ENCODE results near the gene ASB15. TPM values are rescaled to one million over a fixed set of nuclear protein-coding genes. Genes with fewer than 3 reads are reported as not detected.

Gene ASB15
- polyA plus RNA-seq, 2 of the 4 experiments (the other 2 are of a cell fraction), result not detected

GRCh38 chr7:123612024-123612423, 10.4 kb downstream of the ASB15 start:
- CTCF ChIA-PET, result interaction anchor here (0.9 kb wide), 1 partner anchor 12 kb away, joined by 5 read pairs; no protein-coding TSS in a partner anchor
- TF ChIP-seq EHF (CRISPR knock-in tag; IDR thresholded peaks at IDR 0.05) (no peak), HEYL (CRISPR knock-in tag; IDR thresholded peaks at IDR 0.05) (no peak), PBX3 (IDR thresholded peaks at IDR 0.05) (no peak), NPAS2 (CRISPR knock-in tag; IDR thresholded peaks at IDR 0.05; ENCODE audit: borderline replicate concordance) (no peak), JUNB (IDR thresholded peaks at IDR 0.05) (no peak), ZC3H11A (IDR thresholded peaks at IDR 0.05) (no peak), MAX (IDR thresholded peaks at IDR 0.05) (no peak), E2F6 (IDR thresholded peaks at IDR 0.05; ENCODE audit: borderline replicate concordance, low read depth) (no peak), EHMT2 (IDR thresholded peaks at IDR 0.05; ENCODE audit: low read depth) (no peak), SREBF2 (IDR thresholded peaks at IDR 0.05) (no peak), GATA3 (IDR thresholded peaks at IDR 0.05; ENCODE audit: borderline replicate concordance) (no peak), MAFK (IDR thresholded peaks at IDR 0.05; ENCODE audit: partially characterized antibody) (no peak), CHD4 (IDR thresholded peaks at IDR 0.05; ENCODE audit: borderline replicate concordance) (no peak), HOXB5 (CRISPR knock-in tag; IDR thresholded peaks at IDR 0.05) (no peak), HMGXB4 (CRISPR knock-in tag; IDR thresholded peaks at IDR 0.05; ENCODE audit: borderline replicate concordance) (no peak), HOXA7 (CRISPR knock-in tag; IDR thresholded peaks at IDR 0.05) (no peak), ESRRA (IDR thresholded peaks at IDR 0.05; ENCODE audit: borderline replicate concordance, low read length) (no peak)
- no peak for FAIRE-seq

GRCh38 chr7:123615344-123615743, 13.7 kb downstream of the ASB15 start:
- CTCF ChIA-PET, result interaction anchor here (1.0 to 1.4 kb wide), 2 partner anchors 14 to 22 kb away, joined by 3 read pairs; partner anchors contain the start of gene ASB15
- Histone ChIP-seq H3K4me2 (no peak overlapping the region), H3K9me3 (0 out of 3 replicates have a peak, but pooled peaks cover 3% of the 10 kb centered on the region), H3K4me3 (no peak overlapping the region), H3K27ac (no peak overlapping the region), H3K4me1 (no peaks in the 10 kb centered on the region)
- FAIRE-seq, result no peak
- WGBS (ENCODE audit: missing lambda C conversion rate), result 33% methylated on average over 2 of the region's 2 CpGs
- POLR2A ChIA-PET, result no interaction called here
- no peak for ATAC-seq
- no peak for DNase-seq (ENCODE audit: low read depth in 1 of 2, low spot score in 1 of 2)
- TF ChIP-seq POLR2AphosphoS2 (conservative IDR thresholded peaks at IDR 0.05; ENCODE audit: low read length) (no peak), ZC3H11A (IDR thresholded peaks at IDR 0.05) (no peak), MAX (IDR thresholded peaks at IDR 0.05) (no peak), CBX8 (IDR thresholded peaks at IDR 0.05) (no peak), RNF2 (IDR thresholded peaks at IDR 0.05; ENCODE audit: borderline replicate concordance, low read depth) (no peak), MYC (IDR thresholded peaks at IDR 0.05; ENCODE audit: borderline replicate concordance, low read length) (no peak), CBX2 (IDR thresholded peaks at IDR 0.05; ENCODE audit: borderline replicate concordance, low read depth) (no peak), NR3C1 (IDR thresholded peaks at IDR 0.05) (no peak), SREBF2 (IDR thresholded peaks at IDR 0.05) (no peak), CHD2 (IDR thresholded peaks at IDR 0.05; ENCODE audit: low read length, partially characterized antibody) (no peak), GATA3 (IDR thresholded peaks at IDR 0.05; ENCODE audit: borderline replicate concordance) (no peak), ZFP36 (IDR thresholded peaks at IDR 0.05; ENCODE audit: borderline replicate concordance, partially characterized antibody) (no peak), BCL3 (IDR thresholded peaks at IDR 0.05) (no peak)

More at GRCh38 chr7:123612024-123612423, 10.4 kb downstream of the ASB15 start:
- Histone ChIP-seq H3K4me1 (no peaks in the 10 kb centered on the region), H3K4me2 (no peak overlapping the region), H3K27ac (no peak overlapping the region), H3K4me3 (no peak overlapping the region), H3K9me3 (0 out of 3 replicates have a peak, but pooled peaks cover 3% of the 10 kb centered on the region)
- no peak for ATAC-seq
- DNase-seq (ENCODE audit: low read depth in 1 of 2, low spot score in 1 of 2), result no peak
- POLR2A ChIA-PET, result no interaction called here

All from A549 (cell line).